Measurements from ENCODE around the gene PRCD.
"Not testable (repeated sequence)": the region's sequence is repeated elsewhere in the genome, so short reads cannot be mapped to it uniquely, and the experiment has no call there.

The PRCD gene

DNA sequence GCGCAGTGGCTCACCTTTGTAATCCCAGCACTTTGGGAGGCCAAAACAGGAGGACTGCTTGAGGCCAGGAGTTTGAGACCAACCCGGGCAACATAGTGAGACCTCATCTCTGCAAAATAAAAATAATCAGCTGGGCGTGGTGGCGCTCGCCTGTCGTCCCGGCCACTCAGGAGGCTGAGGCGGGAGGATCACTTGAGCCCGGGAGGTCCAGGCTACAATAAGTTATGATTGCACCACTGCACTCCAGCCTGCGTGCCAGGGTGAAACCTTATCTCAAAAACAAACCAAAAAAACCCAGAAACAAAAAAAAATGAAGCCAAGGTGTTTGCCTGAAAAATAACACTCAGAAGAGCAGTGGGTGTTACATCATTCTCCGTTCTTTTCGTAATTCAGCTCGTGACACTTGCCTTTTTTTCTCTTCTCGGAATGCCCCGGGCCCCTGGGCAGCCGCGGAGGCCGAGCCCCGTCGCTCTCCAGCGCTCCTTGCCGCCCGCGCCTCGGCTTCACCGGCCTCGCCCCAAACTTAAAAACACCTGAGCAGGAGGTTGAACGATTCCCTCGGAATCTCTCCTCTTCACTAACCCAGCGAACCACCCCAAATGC is 17.0 kb downstream of the PRCD start:
- DNase-seq (ENCODE audit: low read depth in 2 of 2): no peak

DNA sequence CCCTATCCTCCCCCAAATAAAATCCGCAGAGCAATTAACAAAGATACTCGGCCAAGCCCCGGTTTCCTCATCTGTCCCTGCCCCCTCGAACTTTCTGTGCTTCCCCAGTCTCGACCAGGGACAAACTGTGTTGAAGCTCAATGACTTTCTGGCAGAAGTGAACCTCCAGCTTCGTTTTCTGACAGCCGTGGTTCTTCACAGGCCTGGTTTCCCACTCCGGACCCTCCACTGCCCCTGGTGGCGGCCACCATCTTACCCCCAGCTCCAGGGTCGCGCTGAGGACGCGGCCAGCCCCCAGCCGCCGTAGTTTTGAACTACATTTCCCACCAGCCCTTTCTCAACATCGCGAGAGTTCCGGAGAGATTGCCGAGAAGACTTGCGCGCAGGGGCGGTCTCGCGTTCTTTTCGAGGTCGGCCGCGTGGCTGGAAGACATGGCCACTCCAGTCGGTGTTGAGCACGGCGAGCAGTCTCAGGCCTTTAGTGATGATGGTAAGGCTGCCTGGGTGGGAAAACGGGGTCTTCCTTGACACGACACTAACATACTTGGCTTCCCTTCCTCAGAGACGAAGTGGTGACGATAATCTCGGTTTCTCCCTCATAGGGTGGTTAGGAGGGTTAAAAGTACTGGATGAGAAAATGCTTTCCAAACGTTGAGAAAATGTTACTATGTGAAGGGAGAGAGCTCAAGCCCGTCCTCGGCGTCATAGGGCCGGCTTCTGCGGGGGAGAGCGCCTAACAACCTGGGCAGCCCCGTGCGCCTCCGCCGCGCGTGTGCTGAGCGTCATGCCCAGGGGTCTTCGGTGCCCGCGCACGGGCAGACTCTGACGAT is 17.7 kb downstream of the PRCD start:
- peak; percentile 84 to 86 for DNase-seq (ENCODE audit: low read depth in 2 of 2)

DNA sequence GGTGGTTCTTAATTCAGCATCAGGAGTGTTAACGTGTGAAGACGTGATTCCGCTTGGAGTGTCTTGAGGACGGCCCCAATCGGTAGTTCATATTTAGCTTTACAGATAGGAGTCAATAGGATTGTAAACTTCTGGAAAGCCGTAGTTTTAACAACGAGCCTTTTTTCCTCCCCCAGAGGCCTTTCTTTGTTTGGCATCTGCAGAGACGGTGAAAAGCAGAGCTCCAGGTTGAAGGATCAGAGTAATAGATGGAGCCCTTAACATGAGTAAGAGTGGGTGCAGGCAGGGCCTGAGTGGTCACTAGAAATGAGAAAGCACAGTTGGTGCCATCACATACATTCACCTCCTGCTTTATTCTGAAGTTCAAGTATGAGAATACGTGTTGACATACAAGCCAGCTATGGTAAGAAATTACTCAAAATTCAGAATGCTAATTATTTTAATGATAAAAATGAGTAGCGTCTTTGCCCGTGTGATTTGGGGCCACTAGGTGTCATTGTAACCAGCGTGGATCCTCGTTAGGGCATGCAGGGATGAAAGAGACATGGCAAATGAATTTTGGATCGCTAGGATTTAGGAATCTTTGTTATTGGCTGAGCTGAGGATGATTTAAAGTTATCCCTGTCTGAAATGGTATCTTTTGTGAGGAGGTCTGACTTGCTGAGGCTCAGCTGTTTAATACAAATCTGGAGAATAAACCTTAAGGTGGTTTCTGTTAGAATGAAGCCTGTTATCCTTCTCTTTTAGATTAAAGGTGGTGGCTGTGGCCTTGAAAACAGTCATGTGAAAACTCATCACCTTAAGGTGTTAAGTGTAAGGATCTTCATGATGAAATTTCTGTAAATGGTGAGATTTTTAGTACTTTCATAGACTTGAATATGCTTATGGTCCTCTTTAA is 18.6 kb downstream of the PRCD start:
- no peak for DNase-seq (ENCODE audit: low read depth in 2 of 2)

DNA sequence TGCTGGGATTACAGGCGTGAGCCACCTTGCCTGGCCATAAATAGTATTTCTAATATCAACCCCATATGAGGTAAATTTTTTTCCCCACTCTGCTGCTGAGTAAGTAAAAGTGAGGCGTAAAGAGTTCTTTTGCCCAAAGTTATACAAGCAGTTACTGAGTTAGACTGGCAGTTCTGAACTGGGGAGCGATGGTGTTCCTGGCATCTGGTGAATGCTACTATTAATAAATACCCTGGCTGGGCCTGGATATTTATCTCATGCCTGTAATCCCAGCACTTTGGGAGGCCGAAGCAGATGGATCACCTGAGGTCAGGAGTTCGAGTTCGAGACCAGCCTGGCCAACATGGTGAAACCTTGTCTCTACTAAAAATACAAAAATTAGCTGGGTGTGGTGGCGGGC is 19.6 kb downstream of the PRCD start:
- not testable (repeated sequence) for DNase-seq (ENCODE audit: low read depth in 2 of 2)

- no peak for DNase-seq (ENCODE audit: low read depth in 2 of 2)
Observed at GRCh38 chr17:76560036-76560876, 20.4 kb downstream of the PRCD start.

- no peak for DNase-seq (ENCODE audit: low read depth in 2 of 2)
Observed at GRCh38 chr17:76560877-76561221, 21.0 kb downstream of the PRCD start.

GRCh38 chr17:76561332-76561731 is 21.5 kb downstream of the PRCD start:
- no peak for DNase-seq (ENCODE audit: low read depth in 2 of 2)

GRCh38 chr17:76561799-76562268 is 22.0 kb downstream of the PRCD start:
- DNase-seq (ENCODE audit: low read depth in 2 of 2): no peak

GRCh38 chr17:76562734-76563148 is 22.9 kb downstream of the PRCD start:
- no peak for DNase-seq (ENCODE audit: low read depth in 2 of 2)

GRCh38 chr17:76563359-76563758 is 23.5 kb downstream of the PRCD start:
- not testable (repeated sequence) for DNase-seq (ENCODE audit: low read depth in 2 of 2)

- DNase-seq (ENCODE audit: low read depth in 2 of 2): not testable (repeated sequence)
Observed at GRCh38 chr17:76564991-76565727, 25.3 kb downstream of the PRCD start.

DNA sequence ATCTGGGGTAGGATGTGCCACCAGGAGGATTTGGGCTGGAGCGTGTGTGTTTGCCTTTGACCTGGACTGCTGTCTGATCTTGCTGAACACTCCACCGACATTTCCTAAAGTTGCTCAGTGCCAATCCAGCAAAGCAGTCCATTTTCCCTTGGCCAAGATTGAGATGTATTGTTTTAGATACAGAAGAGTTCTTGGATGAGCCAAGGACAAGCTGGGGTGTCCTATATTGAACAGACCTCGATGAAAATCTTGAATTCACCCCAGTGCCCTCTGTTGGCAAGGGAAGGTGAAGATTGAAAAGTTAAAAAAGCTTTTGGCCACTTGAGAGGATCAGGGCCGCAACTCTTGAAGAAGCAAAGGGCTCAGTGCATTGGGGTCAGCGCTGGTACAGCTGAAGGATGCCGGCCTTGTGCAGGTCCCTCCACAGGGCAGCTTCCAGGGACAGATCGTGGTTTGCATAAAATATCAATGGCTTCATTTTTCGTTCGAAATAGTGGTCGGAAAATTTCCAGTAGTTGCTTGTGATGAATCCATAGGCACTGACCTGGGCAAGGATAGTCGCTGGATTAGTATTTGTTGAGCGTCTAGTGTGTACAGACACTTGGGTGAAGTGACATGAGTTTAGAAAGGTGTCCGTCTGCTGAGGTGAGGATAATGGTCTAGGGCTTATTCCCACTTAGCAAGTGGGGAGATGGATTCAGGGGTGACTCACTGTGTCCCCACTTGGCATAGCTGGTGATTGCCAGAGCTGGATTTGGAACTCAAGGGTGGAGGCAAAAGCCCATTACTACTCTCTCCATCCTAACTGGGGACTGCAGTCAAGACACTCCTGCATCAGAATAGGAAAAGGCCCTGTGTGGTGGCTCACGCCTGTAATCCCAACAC is 26.1 kb downstream of the PRCD start:
- no peak for DNase-seq (ENCODE audit: low read depth in 2 of 2)

DNA sequence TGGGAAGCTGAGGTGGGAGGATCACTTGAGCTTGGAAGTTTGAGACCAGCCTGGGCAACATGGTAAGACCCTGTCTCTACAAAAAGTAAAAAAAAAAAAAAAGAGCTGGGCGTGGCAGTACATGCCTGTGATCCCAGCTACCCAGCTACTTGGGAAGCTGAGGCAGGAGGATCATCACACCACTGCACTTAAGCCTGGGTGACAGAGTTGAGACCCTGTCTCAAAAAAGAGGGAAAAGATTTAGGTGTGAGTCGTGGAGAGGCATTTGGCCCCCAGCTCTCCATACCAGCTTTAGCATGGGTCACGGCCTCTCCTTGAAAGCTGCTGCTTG is 26.7 kb downstream of the PRCD start:
- no peak for DNase-seq (ENCODE audit: low read depth in 2 of 2)

DNA sequence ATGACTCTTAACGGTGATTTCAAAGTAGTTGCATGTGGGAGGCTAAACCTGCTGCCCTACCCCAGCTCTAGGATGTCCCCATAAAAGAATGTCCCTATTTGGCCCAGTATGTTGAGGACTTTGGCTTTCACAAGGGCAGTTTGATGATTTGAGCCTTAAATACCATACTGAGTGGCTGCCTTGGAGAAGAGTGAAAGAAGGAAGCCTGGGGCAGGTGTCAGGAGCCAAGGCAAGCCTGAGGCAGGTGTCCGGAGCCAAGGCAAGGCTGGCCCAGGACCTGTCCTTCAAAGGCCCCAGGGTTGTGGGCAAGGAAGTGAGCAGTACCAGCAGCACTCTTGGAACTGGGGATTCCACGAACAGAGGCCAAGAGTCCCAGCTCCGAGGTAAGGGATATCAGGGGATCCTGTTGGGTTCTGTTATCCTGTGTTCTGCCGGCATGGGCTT is 27.2 kb downstream of the PRCD start:
- DNase-seq (ENCODE audit: low read depth in 2 of 2): no peak

DNA sequence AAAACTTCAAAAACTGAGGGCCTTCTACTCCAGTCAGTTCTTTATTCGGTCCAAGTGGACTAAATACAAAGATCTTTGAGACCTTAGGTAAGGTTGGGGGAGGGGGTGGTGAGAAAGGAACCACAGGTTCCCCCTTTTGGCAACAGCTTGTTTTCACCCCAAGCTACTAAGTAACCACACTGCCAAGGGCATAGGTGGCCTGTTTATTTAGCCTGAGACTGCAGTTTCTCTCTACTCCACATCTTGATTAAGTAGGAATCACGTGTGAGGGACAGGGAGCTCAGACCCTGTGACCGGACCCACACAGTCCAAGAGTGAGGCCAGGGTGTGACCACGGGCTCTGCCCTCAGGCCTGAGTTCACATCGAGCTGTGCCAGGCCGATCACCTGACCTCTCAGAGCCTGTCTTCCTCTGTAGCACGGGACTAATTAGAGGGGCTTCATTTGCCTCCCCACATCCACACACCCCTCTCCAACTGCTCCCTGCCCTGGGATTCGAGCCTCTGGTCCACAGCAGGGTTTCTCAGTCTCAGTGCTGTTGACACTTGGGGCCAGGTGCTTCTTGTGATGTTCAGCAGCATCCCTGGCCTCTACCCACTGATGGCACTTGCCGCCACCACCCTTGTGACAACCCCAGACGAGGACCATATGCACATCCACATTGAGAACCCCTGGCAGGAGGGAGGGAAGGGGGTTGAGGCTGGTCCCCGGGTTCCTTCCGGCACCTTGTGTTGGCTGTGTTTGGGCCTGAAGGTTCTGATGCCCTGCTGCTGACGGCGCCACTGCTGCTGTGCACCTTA is 28.0 kb downstream of the PRCD start:
- no peak for DNase-seq (ENCODE audit: low read depth in 2 of 2)

DNA sequence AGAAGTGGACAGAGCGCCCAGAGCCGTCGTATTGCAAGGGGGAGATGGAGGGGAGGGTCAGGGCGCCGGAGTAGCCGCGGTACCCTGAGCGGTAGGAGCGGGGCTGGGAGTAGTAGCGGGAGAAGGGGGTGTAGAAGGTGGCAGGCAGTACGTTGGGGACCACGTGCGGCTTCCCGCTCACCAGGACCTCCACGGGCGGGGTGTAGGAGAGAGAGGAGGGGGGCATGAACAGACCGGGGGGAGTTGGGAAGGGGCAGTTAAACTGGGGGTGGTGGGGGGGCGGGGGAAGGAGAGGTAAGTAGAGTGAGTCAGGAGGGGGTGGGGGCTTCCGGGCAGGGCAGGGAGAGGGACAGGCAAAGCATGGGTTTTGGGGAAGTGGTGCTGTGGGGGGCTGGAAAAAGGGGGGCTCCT is 29.0 kb downstream of the PRCD start:
- DNase-seq (ENCODE audit: low read depth in 2 of 2): no peak

DNA sequence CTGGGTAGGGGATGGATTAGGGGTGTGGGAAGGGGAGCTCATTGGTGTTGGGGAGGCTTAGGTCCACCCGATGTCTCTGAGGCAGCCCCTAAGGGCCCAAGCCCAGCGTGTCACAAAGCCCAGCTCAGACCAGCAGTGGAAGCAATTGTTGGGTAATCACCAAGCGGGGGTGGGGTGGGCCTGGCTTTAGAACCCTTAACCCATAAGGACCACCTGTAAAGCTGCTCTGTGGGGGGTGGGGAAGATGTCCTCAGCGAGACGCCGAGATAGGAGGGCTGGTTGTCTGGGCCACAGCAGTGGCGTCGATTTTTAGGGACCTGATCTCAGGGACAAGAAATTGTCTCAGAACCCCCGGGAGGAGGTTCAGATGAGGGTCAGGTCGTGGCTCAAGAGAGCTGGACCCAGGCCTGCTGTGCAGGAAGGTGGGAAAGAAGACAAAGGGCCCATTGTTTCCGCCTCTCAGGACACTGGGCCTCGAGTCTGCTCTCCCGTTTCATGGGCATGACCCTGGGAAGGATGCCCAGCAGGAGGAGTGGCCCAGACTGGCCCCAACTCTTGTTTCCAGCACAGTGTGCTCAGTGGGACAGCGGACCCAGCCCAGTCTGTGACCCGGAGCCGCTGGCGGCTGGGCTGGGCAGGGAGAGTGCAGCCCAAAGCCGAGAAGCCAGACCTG is 29.9 kb downstream of the PRCD start:
- no peak for DNase-seq (ENCODE audit: low read depth in 2 of 2)

- DNase-seq (ENCODE audit: low read depth in 2 of 2): no peak
Observed at GRCh38 chr17:76570457-76570856, 30.6 kb downstream of the PRCD start.
